PC-3 (cell line): Measurements from ENCODE around the gene ZNF213.

ENCODE experiments used
- CTCF ChIP-seq: fragments of 300-600 bp; sonication (generic); conservative IDR thresholded peaks from 2 replicates; pipeline ENCODE4 v1.5.1; 2017; ENCODE audit warnings: antibody characterized with exemption, low read depth, mild to moderate bottlenecking, low read length
- EZH2phosphoT487 ChIP-seq: fragments of 300-600 bp; sonication (generic); IDR thresholded peaks from 2 replicates; pipeline ENCODE4 v1.6.1; 2018; ENCODE audit warnings: mild to moderate bottlenecking, antibody characterized with exemption, low read length, borderline replicate concordance

GRCh38 chr16:3188925-3189825 is 54.3 kb downstream of the ZNF213 start:
- TF ChIP-seq CTCF (no peak), EZH2phosphoT487 (no peak)
